RWPE1 (cell line): ENCODE results near the gene SLFNL1.

Source experiments
- CTCF ChIA-PET: fragments of 350-600 bp; sonication (Branson Sonifier 250); formaldehyde crosslinking; extraction: SDS; loops from one replicate; lab custom pipeline; 2021; lab: Yijun Ruan, JAX
- POLR2A ChIA-PET: fragments of 400-600 bp; formaldehyde crosslinking; extraction: SDS; loops from one replicate; lab custom pipeline; 2020; ENCODE audit warnings: antibody characterized with exemption; ENCODE audit not compliant: low non-redundant PET; lab: Yijun Ruan, JAX
- DNase-seq: peaks from one replicate; pipeline ENCODE4 v3.0.0; 2012; ENCODE audit warnings: low spot score
- H3K27ac ChIP-seq: fragments of 450-650 bp; 2 replicates; pipeline ENCODE4 v1.5.1; 2017
- TF ChIP-seq, protein P1 (sequence below): fragments of 450-650 bp; conservative IDR thresholded peaks from 2 replicates; pipeline ENCODE4 v1.5.1; 2017; ENCODE audit warnings: low read depth, mild to moderate bottlenecking

The SLFNL1 gene

DNA sequence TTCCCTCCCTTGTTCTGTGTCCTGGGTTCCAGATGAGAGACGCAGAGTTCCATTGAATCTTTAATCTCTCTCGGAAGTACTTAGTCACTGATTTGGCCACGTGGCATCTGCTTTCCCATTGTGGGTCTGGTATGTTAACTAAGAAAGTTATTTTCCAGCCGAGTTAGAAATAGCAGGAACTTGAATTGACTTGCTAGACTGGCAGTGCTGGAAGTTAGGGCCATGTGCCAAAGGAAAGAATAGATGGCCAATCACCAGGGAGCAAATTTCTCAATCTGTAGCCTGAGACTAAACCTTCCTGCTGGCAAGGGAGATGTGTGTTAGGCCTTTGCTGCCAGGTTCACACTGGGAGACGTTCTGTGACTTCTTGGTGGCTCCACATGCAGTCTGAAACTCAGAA lies 24.2 kb upstream of the SLFNL1 start:
- peak; percentile 87 for DNase-seq
- POLR2A ChIA-PET, result no interaction called here
- CTCF ChIA-PET, result interaction anchor here (0.7 kb wide), 1 partner anchor 269 kb away, joined by 3 read pairs; no protein-coding TSS in a partner anchor
- TF ChIP-seq, protein P1, sequence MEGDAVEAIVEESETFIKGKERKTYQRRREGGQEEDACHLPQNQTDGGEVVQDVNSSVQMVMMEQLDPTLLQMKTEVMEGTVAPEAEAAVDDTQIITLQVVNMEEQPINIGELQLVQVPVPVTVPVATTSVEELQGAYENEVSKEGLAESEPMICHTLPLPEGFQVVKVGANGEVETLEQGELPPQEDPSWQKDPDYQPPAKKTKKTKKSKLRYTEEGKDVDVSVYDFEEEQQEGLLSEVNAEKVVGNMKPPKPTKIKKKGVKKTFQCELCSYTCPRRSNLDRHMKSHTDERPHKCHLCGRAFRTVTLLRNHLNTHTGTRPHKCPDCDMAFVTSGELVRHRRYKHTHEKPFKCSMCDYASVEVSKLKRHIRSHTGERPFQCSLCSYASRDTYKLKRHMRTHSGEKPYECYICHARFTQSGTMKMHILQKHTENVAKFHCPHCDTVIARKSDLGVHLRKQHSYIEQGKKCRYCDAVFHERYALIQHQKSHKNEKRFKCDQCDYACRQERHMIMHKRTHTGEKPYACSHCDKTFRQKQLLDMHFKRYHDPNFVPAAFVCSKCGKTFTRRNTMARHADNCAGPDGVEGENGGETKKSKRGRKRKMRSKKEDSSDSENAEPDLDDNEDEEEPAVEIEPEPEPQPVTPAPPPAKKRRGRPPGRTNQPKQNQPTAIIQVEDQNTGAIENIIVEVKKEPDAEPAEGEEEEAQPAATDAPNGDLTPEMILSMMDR, result no peak
- H3K27ac ChIP-seq, result peak overlapping the region; percentile 94

DNA sequence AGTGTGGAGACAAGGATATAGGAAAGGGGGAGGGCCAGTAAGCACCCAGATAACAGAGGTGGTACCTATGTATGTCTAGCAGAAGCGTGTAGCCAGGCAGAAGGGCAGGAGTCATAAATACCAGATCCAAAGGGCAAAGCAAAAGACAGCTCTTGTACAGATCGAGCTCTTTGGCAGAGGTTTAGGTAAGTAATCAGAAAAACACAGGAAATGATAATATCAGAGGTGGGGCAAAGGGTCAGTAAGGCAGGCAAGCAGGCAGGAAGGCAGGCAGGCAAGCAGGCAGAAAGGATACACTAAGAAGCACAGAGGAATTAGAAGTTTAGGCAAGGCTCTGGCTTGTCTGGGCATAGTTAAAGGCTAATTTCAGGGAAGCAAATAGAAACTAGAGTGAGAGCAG lies 22.7 kb upstream of the SLFNL1 start:
- CTCF ChIA-PET, result interaction anchor here (0.6 kb wide), 2 partner anchors 68 to 1286 kb away, joined by 3 read pairs; no protein-coding TSS in a partner anchor
- H3K27ac ChIP-seq, result peak overlapping the region; percentile 64
- POLR2A ChIA-PET, result no interaction called here
- DNase-seq, result no peak
- TF ChIP-seq, protein P1, result no peak

DNA sequence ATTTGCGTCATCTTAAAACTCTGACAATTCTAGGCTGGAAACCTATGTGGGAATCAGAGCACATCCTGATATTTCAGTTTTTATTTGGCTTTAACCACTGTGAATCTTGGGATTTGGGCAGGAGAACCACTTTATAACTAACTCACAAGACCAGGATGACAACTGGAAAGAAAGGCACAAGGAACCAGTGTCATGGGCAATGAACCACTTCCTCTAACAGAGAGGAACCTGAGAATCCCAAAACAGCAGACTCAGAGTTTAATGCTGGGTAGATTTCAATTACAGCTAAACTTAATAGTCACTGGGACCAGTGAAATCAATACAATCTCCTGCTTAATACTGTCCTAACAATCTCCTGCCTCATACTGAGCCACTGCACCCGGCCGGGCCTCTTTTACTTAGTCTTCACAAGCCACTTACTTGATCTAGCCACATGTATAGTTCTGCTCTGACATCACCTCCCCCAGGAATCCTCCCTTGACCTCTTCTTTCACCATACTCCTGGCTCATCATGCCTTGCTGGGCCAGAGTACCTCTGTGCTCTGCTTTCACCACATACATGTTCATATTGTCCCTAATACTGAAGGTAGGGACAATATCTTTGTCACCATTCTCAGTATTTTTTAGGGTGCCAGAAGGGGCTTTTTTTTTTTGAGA lies 20.2 kb upstream of the SLFNL1 start:
- no peak for DNase-seq
- ChIA-PET POLR2A (no interaction called here), CTCF (no interaction called here)
- no peak overlapping the region for H3K27ac ChIP-seq
- TF ChIP-seq, protein P1, result no peak

DNA sequence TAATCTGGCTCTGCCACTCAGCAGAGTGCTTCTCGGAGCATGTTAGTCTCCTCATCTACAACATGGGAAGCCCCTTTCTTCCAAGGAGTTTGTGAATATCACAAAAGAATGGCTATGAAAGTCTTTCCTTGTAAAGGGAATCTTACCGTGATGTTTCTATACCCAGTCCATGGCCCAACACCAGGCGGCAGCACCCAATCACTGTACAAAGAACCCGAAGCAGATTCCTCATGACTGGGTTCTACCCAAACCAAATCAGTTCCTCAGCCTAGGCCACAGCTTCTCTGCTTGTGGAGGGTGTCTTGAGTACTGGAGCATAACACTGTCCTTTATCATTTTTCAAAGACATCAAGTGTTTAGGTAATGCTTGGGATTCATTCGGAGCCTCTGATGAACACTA lies 16.6 kb upstream of the SLFNL1 start:
- POLR2A ChIA-PET, result no interaction called here
- CTCF ChIA-PET, result interaction anchor here (0.6 kb wide), 2 partner anchors 382 to 395 kb away, joined by 4 to 5 read pairs; no protein-coding TSS in a partner anchor
- no peak for DNase-seq
- TF ChIP-seq, protein P1, result no peak
- no peak overlapping the region for H3K27ac ChIP-seq

DNA sequence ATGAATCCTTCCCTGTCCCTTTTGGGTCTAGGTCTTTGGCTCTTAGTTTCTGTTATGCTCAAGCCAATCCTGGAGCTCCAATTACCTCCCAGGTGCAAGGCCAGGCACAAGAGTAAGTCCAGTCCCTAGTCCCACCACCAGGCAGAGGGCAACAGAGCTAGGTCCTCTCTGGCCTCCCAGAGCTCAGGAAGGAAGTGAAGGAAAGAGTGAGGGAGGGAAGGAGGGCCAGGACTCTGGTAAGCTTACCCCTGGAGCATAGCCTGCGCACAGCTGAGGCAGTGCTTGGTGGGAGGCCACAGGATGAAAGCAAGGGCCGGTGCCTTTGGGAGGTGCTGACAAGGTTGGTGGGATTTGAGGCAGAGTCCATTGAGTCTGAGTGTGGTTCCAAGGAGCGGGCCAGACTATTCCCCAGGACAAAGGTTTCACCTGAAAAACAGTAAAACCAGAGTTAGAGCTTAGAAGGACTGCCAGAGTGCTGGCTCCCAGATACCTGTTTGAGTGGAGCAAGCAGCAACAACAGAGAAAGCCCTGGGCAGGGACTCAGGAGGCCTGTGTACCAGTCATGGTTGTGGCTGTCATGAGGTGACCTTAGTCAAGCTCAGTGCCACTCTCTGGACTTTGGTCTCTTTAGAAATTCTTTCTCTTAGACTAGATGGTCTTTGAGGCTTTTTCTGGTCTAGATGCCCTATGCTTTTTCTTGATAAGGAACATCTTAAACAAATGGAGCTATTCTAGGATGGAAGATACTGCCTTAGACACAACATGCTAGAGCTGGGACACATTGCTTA lies 15.8 kb upstream of the SLFNL1 start:
- POLR2A ChIA-PET, result no interaction called here
- H3K27ac ChIP-seq, result no peak overlapping the region
- TF ChIP-seq, protein P1, result no peak
- no peak for DNase-seq
- CTCF ChIA-PET, result interaction anchor here (0.6 kb wide), 2 partner anchors 383 to 396 kb away, joined by 4 to 5 read pairs; no protein-coding TSS in a partner anchor

DNA sequence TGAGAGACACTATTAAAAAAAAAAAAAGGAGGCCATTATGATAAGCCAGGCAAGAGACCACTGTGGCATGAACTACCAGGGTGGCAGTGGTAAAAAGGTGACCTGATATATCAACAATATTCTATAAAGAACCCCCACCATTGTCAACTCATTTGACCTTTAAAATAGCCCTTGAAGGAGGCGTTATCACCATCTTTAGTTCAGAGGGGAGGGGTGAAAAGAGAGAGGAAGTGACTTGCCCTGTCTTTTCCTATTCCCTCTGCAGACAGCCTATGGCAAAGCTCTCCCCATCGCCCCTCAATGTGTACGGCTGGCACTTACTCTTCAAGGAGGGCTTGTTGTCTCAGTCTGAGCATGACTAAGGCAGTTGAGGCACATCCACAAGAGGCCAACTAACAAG lies 11.7 kb upstream of the SLFNL1 start:
- no peak for DNase-seq
- CTCF ChIA-PET, result no interaction called here
- TF ChIP-seq, protein P1, result no peak
- no peak overlapping the region for H3K27ac ChIP-seq
- POLR2A ChIA-PET, result no interaction called here
